GM23338 (cell line): Measurements from ENCODE around the gene SOWAHB.

Experiments
- JUNB ChIP-seq: IDR thresholded peaks from one replicate; pipeline ENCODE4 v1.6.1; 2016; ENCODE audit warnings: antibody characterized with exemption; ENCODE audit not compliant: unreplicated experiment
- POLR2AphosphoS5 ChIP-seq: IDR thresholded peaks from 2 replicates; pipeline ENCODE4 v1.6.1; 2016; ENCODE audit warnings: antibody characterized with exemption, low read depth
- STAT1 ChIP-seq: IDR thresholded peaks from one replicate; pipeline ENCODE4 v1.6.1; 2016; ENCODE audit warnings: antibody characterized with exemption; ENCODE audit not compliant: unreplicated experiment
- TF ChIP-seq, protein P1 (sequence below), 2 experiments: fragments of 200-600 bp in 1 of 2; sonication (generic) in 1 of 2; conservative IDR thresholded peaks; 2 replicates each; pipeline versions ENCODE4 v1.5.1 to v1.6.1; 2016 to 2017; ENCODE audit warnings: antibody characterized with exemption in 2 of 2, low read depth in 2 of 2, mild to moderate bottlenecking in 2 of 2, moderate library complexity in 1 of 2

DNA sequence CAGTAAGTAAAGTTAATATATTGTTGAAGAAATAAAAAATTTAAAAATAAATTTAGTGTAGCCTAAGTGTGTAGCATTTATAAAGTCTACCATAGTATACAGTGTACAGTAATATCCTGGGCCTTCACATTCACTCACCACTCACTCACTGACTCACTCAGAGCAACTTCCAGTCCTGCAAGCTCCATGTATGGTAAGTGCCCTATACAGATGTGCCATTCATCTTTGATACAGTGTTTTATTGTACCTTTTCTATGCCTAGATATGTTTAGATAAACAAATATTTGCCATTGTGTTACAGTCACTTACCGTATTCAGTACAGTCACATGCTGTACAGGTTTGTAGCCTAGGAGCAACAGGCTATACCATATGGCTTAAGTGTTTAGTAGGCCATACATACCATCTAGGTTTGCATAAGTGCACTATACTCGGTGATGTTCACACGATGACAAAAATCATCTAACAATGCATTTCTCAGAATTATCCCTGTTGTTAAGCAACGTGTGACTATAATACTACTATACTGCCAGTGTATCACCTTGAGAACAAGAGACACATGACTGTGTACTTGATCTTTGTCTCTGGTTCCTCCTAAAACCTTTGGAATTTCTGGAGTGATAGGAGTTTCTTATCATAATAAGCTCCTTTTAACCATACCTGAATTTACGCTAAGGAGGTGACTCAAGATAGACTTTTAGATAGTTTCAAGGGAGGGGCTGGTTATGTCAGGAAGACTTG lies 25.8 kb upstream of the SOWAHB start:
- no peak for TF ChIP-seq POLR2AphosphoS5
- TF ChIP-seq, protein P1, sequence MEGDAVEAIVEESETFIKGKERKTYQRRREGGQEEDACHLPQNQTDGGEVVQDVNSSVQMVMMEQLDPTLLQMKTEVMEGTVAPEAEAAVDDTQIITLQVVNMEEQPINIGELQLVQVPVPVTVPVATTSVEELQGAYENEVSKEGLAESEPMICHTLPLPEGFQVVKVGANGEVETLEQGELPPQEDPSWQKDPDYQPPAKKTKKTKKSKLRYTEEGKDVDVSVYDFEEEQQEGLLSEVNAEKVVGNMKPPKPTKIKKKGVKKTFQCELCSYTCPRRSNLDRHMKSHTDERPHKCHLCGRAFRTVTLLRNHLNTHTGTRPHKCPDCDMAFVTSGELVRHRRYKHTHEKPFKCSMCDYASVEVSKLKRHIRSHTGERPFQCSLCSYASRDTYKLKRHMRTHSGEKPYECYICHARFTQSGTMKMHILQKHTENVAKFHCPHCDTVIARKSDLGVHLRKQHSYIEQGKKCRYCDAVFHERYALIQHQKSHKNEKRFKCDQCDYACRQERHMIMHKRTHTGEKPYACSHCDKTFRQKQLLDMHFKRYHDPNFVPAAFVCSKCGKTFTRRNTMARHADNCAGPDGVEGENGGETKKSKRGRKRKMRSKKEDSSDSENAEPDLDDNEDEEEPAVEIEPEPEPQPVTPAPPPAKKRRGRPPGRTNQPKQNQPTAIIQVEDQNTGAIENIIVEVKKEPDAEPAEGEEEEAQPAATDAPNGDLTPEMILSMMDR (conservative IDR thresholded peaks at IDR 0.05; ENCODE audit: low read depth in 2 of 2): no peak
- no peak for TF ChIP-seq STAT1
- TF ChIP-seq JUNB: no peak
